Prostate gland (tissue), 2 donors: ENCODE results near the gene YIF1A. TPM values are rescaled to one million over a fixed set of nuclear protein-coding genes. Genes with fewer than 3 reads are reported as not detected.

Source experiments
- DNase-seq: peaks from one replicate; pipeline ENCODE4 v3.0.0-alpha.2; 2019; ENCODE audit warnings: low spot score
- H3K27ac ChIP-seq, 2 donors: fragments of 200-600 bp; sonication (generic); 2 replicates each; pipeline ENCODE4 v1.5.1; 2017 to 2019
- H3K27me3 ChIP-seq: fragments of 200-600 bp; sonication (generic); replicated peaks from 2 replicates; pipeline ENCODE4 v1.5.1; 2019; ENCODE audit not compliant: insufficient read depth
- H3K36me3 ChIP-seq, 2 donors: fragments of 200-600 bp; sonication (generic); 1 replicate in 1 of 2; 2 replicates in 1 of 2; pipeline versions ENCODE4 v1.5.1 to v1.8.1; 2017 to 2019
- H3K4me1 ChIP-seq: fragments of 200-600 bp; sonication (generic); replicated peaks from 2 replicates; pipeline ENCODE4 v1.5.1; 2019
- H3K4me3 ChIP-seq, 2 donors: fragments of 200-600 bp; sonication (generic); 2 replicates each; pipeline ENCODE4 v1.5.1; 2017 to 2019
- H3K9me3 ChIP-seq: fragments of 200-600 bp; sonication (generic); 2 replicates; pipeline ENCODE4 v1.5.1; 2017
- POLR2A ChIP-seq: fragments of 450-650 bp; IDR thresholded peaks from one replicate; pipeline ENCODE4 v1.6.1; 2016; ENCODE audit warnings: antibody characterized with exemption, mild to moderate bottlenecking
- POLR2AphosphoS5 ChIP-seq: sonication (generic); formaldehyde crosslinking; IDR thresholded peaks from one replicate; pipeline ENCODE4 v1.6.1; 2017; ENCODE audit warnings: antibody characterized with exemption
- WGBS: methylation state at CpG from one replicate; pipeline ENCODE4 v1.1.5; 2018; 5-methylcytosine and 5-hydroxymethylcytosine counted together
- intact Hi-C: fragments of 100-400 bp; cut with DNase I; formaldehyde crosslinking; loops from one replicate; pipeline ENCODE4 v1.14.2; 2022
- total RNA-seq, 2 donors: library from RNA; depleted of rRNA; stranded (reverse); fragments of >200 nt; gene quantifications; one replicate each; pipeline ENCODE4 v1.1.0, GENCODE V29; 2016
- TF ChIP-seq, protein P1 (sequence below), 4 experiments: fragments of 200-600 bp in 2 of 4; fragments of 450-650 bp in 2 of 4; sonication (generic) in 2 of 4; IDR thresholded peaks; 1 replicate in 3 of 4; 2 replicates in 1 of 4; pipeline ENCODE4 v1.5.1; 2016 to 2019; ENCODE audit warnings: antibody characterized with exemption in 4 of 4, mild to moderate bottlenecking in 2 of 4, moderate library complexity in 2 of 4

The YIF1A gene
- total RNA-seq, 2 donors from 2014 or later, result 92.6 to 112 TPM

- 86% methylated on average over 8 of the region's 8 CpGs for WGBS
- no peak overlapping the region for H3K4me3 ChIP-seq
- H3K27ac ChIP-seq, result no peak overlapping the region
- H3K9me3 ChIP-seq, result no peaks in the 10 kb centered on the region
- no peak for TF ChIP-seq POLR2A
- TF ChIP-seq, protein P1, sequence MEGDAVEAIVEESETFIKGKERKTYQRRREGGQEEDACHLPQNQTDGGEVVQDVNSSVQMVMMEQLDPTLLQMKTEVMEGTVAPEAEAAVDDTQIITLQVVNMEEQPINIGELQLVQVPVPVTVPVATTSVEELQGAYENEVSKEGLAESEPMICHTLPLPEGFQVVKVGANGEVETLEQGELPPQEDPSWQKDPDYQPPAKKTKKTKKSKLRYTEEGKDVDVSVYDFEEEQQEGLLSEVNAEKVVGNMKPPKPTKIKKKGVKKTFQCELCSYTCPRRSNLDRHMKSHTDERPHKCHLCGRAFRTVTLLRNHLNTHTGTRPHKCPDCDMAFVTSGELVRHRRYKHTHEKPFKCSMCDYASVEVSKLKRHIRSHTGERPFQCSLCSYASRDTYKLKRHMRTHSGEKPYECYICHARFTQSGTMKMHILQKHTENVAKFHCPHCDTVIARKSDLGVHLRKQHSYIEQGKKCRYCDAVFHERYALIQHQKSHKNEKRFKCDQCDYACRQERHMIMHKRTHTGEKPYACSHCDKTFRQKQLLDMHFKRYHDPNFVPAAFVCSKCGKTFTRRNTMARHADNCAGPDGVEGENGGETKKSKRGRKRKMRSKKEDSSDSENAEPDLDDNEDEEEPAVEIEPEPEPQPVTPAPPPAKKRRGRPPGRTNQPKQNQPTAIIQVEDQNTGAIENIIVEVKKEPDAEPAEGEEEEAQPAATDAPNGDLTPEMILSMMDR (IDR thresholded peaks at IDR 0.05), result no peak
- TF ChIP-seq POLR2AphosphoS5, result no peak
- no peaks in the 10 kb centered on the region for H3K4me1 ChIP-seq
- DNase-seq, result no peak
- no peaks in the 10 kb centered on the region for H3K36me3 ChIP-seq
- H3K27me3 ChIP-seq, result no peaks in the 10 kb centered on the region
- intact Hi-C loops, result loop anchor here (2.0 kb wide), 1 partner anchor 78 kb away; no protein-coding TSS in a partner anchor
Measured at GRCh38 chr11:66310324-66310723, 21.4 kb upstream of the YIF1A start.

- Histone ChIP-seq H3K9me3 (no peaks in the 10 kb centered on the region), H3K4me1 (no peaks in the 10 kb centered on the region), H3K27ac (no peak overlapping the region), H3K4me3 (no peak overlapping the region), H3K36me3 (no peaks in the 10 kb centered on the region), H3K27me3 (no peaks in the 10 kb centered on the region)
- DNase-seq, result no peak
- WGBS, result 58% methylated on average over 3 of the region's 3 CpGs
- TF ChIP-seq POLR2AphosphoS5, result no peak
- TF ChIP-seq, protein P1 (IDR thresholded peaks at IDR 0.05), result no peak
- no peak for TF ChIP-seq POLR2A
- intact Hi-C loops, result no loop called here
Measured at GRCh38 chr11:66309475-66309874, 20.5 kb upstream of the YIF1A start.

DNA sequence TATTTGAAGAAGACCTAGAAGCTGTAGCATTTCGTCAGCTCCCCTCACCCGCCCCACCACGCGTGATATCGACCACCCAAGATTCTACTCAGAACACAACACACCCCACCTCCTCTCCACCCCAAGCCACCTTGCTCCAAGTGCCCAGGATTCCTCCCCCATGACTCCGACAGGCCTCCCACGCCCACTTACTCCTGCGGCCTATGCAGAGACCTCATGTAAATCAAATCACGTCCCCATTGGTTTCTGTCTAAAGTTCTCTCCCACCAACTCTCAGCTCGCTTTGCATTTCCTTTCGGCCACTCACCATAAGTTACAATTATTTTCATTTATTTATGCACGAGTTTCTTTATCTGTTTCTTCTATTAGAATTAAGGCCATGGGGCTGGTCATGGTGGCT, 13.7 kb upstream of the YIF1A start:
- no peaks in the 10 kb centered on the region for H3K9me3 ChIP-seq
- DNase-seq, result no peak
- H3K4me1 ChIP-seq, result no peaks in the 10 kb centered on the region
- no peaks in the 10 kb centered on the region for H3K27me3 ChIP-seq
- 87% methylated on average over 12 of the region's 12 CpGs for WGBS
- no peak overlapping the region for H3K4me3 ChIP-seq
- no peak overlapping the region for H3K27ac ChIP-seq
- H3K36me3 ChIP-seq, result no peaks in the 10 kb centered on the region
- intact Hi-C loops, result no loop called here
- TF ChIP-seq POLR2AphosphoS5 (no peak), POLR2A (no peak)

DNA sequence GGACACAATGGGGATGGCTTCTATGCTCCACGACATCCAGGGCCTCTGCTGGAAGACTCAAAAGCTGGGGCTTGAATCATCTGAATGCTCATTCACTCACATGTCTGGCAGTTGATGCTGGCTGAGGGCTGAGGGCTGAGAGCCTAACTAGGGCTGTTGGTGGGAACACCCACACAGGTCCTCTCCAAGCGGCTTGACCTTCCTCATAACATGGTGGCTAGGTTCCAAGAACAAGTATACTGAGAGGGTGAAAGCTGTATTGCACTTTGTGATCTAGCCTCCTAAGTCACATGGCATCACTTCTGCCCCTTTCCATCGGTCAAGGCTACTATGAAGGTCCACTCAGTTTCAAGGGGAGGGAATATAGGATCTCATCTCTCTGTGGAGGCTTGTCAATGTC, 10.2 kb upstream of the YIF1A start:
- TF ChIP-seq POLR2A, result no peak
- TF ChIP-seq POLR2AphosphoS5, result no peak
- TF ChIP-seq, protein P1 (IDR thresholded peaks at IDR 0.05), result no peak
- Histone ChIP-seq H3K36me3 (no peaks in the 10 kb centered on the region), H3K9me3 (no peaks in the 10 kb centered on the region), H3K27ac (no peak overlapping the region), H3K4me3 (no peak overlapping the region), H3K27me3 (peaks cover 3% of the 10 kb centered on the region), H3K4me1 (no peaks in the 10 kb centered on the region)
- intact Hi-C loops, result no loop called here
- DNase-seq, result no peak
- WGBS, result 55% methylated on average over 3 of the region's 3 CpGs

DNA sequence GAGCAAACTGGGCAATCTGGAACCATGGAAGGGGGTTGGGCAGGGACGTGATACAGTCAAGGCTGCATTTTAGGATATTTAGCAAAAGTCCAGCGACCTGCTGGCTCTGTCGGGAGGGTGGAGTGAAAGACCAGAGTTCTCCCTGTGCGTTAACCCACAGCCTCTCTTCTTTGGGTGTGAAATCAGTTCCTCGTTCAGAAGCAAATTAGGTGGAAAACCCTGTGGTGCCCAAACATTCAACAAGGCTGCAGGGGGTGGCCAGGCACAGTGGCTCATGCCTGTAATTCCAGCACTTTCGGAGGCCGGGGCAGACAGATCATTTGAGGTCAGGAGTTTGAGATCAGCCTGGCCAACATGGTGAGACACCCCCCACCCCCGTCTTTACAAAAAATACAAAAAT, 8.7 kb upstream of the YIF1A start:
- H3K27me3 ChIP-seq, result peaks cover 3% of the 10 kb centered on the region
- DNase-seq, result no peak
- intact Hi-C loops, result no loop called here
- H3K4me3 ChIP-seq, result no peak overlapping the region
- no peak overlapping the region for H3K27ac ChIP-seq
- TF ChIP-seq, protein P1 (IDR thresholded peaks at IDR 0.05), result no peak
- TF ChIP-seq POLR2A, result no peak
- TF ChIP-seq POLR2AphosphoS5, result no peak
- no peaks in the 10 kb centered on the region for H3K36me3 ChIP-seq
- H3K4me1 ChIP-seq, result no peaks in the 10 kb centered on the region
- WGBS, result 52% methylated on average over 8 of the region's 8 CpGs
- no peaks in the 10 kb centered on the region for H3K9me3 ChIP-seq
